GM13977 (cell line): ENCODE results near the gene ALK.

Experiments
- DNase-seq: peaks from one replicate; pipeline ENCODE4 v3.0.0; 2012; ENCODE audit warnings: low spot score
- CTCF ChIP-seq: IDR thresholded peaks from 2 replicates; pipeline ENCODE4 v1.5.1; 2012; ENCODE audit warnings: mild to moderate bottlenecking, control low read depth; ENCODE audit not compliant: insufficient read depth; ENCODE audit errors: extremely low read depth, missing control alignments
- in situ Hi-C: fragments of 300-500 bp; cut with MboI; formaldehyde crosslinking; loops from one replicate; pipeline ENCODE4 v1.12.0; 2022; ENCODE audit warnings: low sequenced_read_pairs, low pct_unique_long_range_greater_than_20kb, mixed read lengths, inconsistent platforms; ENCODE audit not compliant: unreplicated experiment

The ALK gene

GRCh38 chr2:29811378-29811777 is 110.0 kb downstream of the ALK start:
- in situ Hi-C loops = no loop called here
- TF ChIP-seq CTCF = no peak
- no peak for DNase-seq

GRCh38 chr2:29810956-29811355 is 110.4 kb downstream of the ALK start:
- DNase-seq = peak; percentile 39
- in situ Hi-C loops = no loop called here
- TF ChIP-seq CTCF = no peak

GRCh38 chr2:29808321-29808720 is 113.1 kb downstream of the ALK start:
- no peak for TF ChIP-seq CTCF
- no peak for DNase-seq
- in situ Hi-C loops = no loop called here

- in situ Hi-C loops = no loop called here
- no peak for DNase-seq
- no peak for TF ChIP-seq CTCF
Measured at GRCh38 chr2:29807082-29807481, 114.3 kb downstream of the ALK start.

- TF ChIP-seq CTCF = no peak
- in situ Hi-C loops = no loop called here
- no peak for DNase-seq
Measured at GRCh38 chr2:29806461-29806860, 114.9 kb downstream of the ALK start.

GRCh38 chr2:29804671-29805070 is 116.7 kb downstream of the ALK start:
- TF ChIP-seq CTCF = no peak
- no peak for DNase-seq
- in situ Hi-C loops = no loop called here

- in situ Hi-C loops = no loop called here
- no peak for TF ChIP-seq CTCF
Measured at GRCh38 chr2:29803537-29803936, 117.8 kb downstream of the ALK start.

More at GRCh38 chr2:29803537-29803936, 117.8 kb downstream of the ALK start:
- DNase-seq = no peak
